Upper lobe of left lung (tissue), 4 donors: ENCODE data around the gene AP5S1.

Source experiments
- CTCF ChIP-seq, 6 experiments: fragments of 450-650 bp in 4 of 6; fragments of 200-600 bp in 2 of 6; sonication (generic) in 2 of 6; IDR thresholded peaks; one replicate each; pipeline ENCODE4 v1.5.1; 2016 to 2019; ENCODE audit warnings: antibody characterized with exemption in 6 of 6
- POLR2A ChIP-seq, 4 donors: fragments of 450-650 bp; IDR thresholded peaks; one replicate each; pipeline ENCODE4 v1.5.1; 2016 to 2017; ENCODE audit warnings: antibody characterized with exemption in 4 of 4, mild to moderate bottlenecking in 2 of 4
- POLR2AphosphoS5 ChIP-seq, 2 donors: sonication (generic); formaldehyde crosslinking; IDR thresholded peaks; one replicate each; pipeline ENCODE4 v1.5.1; 2017; ENCODE audit warnings: antibody characterized with exemption in 2 of 2

- no peak for TF ChIP-seq POLR2A (IDR thresholded peaks at IDR 0.05)
- TF ChIP-seq CTCF (IDR thresholded peaks at IDR 0.05), result no peak
- TF ChIP-seq POLR2AphosphoS5 (IDR thresholded peaks at IDR 0.05), result no peak
These were observed 17.1 kb upstream of the AP5S1 start for GRCh38 chr20:3803289-3803688.
